Ectodermal cell (in vitro differentiated cells): ENCODE data around the gene ADAMTS6.

Experiments
- H3K27ac ChIP-seq: 2 replicates; pipeline ENCODE4 v1.7.0; 2013; ENCODE audit warnings: mild to moderate bottlenecking, low read depth, low read length; ENCODE audit not compliant: insufficient read depth, poor library complexity, severe bottlenecking
- H3K27me3 ChIP-seq: 2 replicates; pipeline ENCODE4 v1.7.0; 2013; ENCODE audit warnings: mild to moderate bottlenecking, low read length; ENCODE audit not compliant: insufficient read depth, control insufficient read depth, poor library complexity, severe bottlenecking
- H3K36me3 ChIP-seq: one replicate; pipeline ENCODE4 v1.7.0; 2013; ENCODE audit warnings: low read length; ENCODE audit not compliant: control insufficient read depth, insufficient read depth
- H3K4me1 ChIP-seq: one replicate; pipeline ENCODE4 v1.7.0; 2013; ENCODE audit warnings: low read length; ENCODE audit not compliant: control insufficient read depth, insufficient read depth
- H3K4me3 ChIP-seq: 2 replicates; pipeline ENCODE4 v1.7.0; 2013; ENCODE audit warnings: low read depth, low read length, control low read depth; ENCODE audit not compliant: insufficient read depth
- H3K9me3 ChIP-seq: 2 replicates; pipeline ENCODE4 v1.7.0; 2013; ENCODE audit warnings: mild to moderate bottlenecking, low read length, moderate library complexity; ENCODE audit not compliant: control insufficient read depth
- WGBS, 2 experiments: methylation state at CpG; one replicate each; pipeline ENCODE4 v1.1.7; 2013; ENCODE audit warnings: missing lambda C conversion rate in 2 of 2; 5-methylcytosine and 5-hydroxymethylcytosine counted together

Gene ADAMTS6

DNA sequence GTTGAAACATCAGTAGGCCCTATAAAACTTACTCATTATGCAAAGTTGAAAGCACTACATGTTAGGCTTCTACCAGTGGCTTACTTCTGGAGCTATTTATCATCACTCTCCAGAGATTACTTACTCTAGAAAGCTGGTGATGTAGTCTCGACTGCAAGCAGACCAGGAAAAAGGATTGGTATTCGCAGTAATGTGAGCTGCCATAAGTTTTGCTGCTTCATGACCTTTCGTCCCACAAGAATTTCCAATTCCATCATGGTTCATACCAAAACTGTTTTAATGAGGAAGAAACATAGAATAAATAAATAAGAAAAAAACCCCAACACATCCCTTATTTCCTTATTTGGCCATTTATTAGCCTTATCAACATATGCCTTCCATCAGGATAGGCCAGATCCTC is 181.9 kb downstream of the ADAMTS6 start:
- Histone ChIP-seq H3K9me3 (no peaks in the 10 kb centered on the region), H3K27ac (no peak overlapping the region), H3K4me3 (no peak overlapping the region), H3K27me3 (no peaks in the 10 kb centered on the region), H3K36me3 (no peaks in the 10 kb centered on the region), H3K4me1 (no peaks in the 10 kb centered on the region)
- 90 to 96% methylated on average over 2 to 3 of the region's 3 CpGs for WGBS, 2 experiments

DNA sequence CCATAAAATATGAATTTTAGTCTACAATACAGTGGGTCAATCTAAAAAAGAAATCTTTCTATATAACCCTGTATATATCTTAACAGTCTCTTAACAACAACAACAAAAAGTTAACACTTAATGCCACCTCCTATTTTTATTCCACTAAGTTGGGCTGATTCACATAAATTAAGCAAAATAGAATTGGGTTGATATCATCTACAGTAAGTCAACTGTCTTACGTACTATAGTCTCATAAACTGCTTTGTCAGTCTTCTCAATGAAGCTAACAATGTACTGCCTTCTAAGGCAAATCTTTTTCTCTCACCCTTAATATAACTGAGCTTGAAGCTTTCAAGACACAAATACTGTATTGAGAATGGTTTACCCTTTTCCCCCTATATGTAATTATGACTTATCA is 185.7 kb downstream of the ADAMTS6 start:
- Histone ChIP-seq H3K27ac (no peak overlapping the region), H3K9me3 (no peaks in the 10 kb centered on the region), H3K4me3 (no peak overlapping the region), H3K4me1 (no peaks in the 10 kb centered on the region), H3K27me3 (no peaks in the 10 kb centered on the region), H3K36me3 (no peaks in the 10 kb centered on the region)
- WGBS, 2 experiments: 86 to 91% methylated on average over 1 of the region's 1 CpG

DNA sequence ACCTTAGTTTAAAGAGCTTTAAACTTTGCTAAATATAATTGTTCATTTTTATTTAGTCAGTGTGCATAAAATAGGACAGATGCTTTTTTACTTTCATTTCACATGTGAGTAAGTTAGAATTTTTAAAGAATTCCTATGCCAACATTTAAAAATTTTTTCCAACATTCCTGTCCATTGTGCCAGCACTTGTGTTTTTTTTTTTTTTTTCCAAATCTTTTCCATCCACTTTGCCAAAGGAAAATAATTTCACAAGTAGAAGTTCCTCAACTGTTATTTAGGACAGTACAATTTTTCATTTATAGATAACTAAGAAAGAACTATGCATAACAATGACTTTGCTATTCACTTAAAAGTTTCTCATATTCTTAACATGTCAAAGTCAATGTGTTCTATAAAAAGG is 189.5 kb downstream of the ADAMTS6 start:
- Histone ChIP-seq H3K36me3 (no peaks in the 10 kb centered on the region), H3K9me3 (no peaks in the 10 kb centered on the region), H3K4me3 (no peak overlapping the region), H3K27ac (no peak overlapping the region), H3K4me1 (no peaks in the 10 kb centered on the region), H3K27me3 (no peaks in the 10 kb centered on the region)

DNA sequence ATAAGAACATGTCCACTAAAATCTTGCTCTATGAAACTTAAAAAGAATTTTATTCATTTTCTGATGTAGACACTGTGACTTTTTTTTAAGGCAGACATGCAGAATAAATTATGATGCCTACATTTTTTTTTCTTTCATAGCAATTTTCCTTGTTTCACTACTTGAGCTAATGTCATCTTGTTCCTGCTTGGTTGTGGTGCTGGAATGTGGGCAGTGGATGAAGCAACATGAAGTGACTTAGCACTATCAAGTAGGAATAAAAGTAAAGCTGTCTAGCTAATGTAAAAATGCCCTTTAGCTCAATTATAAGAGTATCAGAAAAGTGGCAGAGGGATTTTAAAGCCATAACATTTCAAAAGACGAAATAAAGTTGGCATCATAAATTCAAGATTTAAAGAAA is 191.0 kb downstream of the ADAMTS6 start:
- H3K4me3 ChIP-seq: no peak overlapping the region
- H3K9me3 ChIP-seq: no peaks in the 10 kb centered on the region
- H3K27ac ChIP-seq: no peak overlapping the region
- no peaks in the 10 kb centered on the region for H3K36me3 ChIP-seq
- no peaks in the 10 kb centered on the region for H3K27me3 ChIP-seq
- WGBS, 2 experiments: no CpG with 5 or more reads among the region's 1 CpG
- H3K4me1 ChIP-seq: no peaks in the 10 kb centered on the region

DNA sequence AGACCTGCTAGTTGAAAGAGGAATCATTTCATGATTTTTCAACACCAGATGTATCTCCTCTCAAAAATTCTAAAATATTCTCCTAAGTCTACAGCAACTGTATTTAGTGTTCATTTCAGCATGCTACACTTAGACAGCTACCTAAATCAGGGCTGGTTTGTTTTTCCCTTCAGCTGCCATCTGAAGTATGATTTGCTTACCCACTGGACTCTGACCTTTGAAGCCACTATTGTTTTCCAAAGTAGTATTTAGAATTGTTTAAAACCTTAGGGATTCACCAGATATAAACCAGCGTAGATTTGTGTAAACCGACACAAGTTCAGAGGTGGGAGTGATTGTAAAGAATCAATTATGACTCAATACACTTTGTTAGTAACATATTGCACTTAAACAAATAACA is 193.1 kb downstream of the ADAMTS6 start:
- Histone ChIP-seq H3K4me1 (no peaks in the 10 kb centered on the region), H3K4me3 (no peak overlapping the region), H3K27me3 (no peaks in the 10 kb centered on the region), H3K36me3 (no peaks in the 10 kb centered on the region), H3K27ac (no peak overlapping the region), H3K9me3 (no peaks in the 10 kb centered on the region)
- WGBS, 2 experiments: 100% methylated on average over 1 to 2 of the region's 2 CpGs

DNA sequence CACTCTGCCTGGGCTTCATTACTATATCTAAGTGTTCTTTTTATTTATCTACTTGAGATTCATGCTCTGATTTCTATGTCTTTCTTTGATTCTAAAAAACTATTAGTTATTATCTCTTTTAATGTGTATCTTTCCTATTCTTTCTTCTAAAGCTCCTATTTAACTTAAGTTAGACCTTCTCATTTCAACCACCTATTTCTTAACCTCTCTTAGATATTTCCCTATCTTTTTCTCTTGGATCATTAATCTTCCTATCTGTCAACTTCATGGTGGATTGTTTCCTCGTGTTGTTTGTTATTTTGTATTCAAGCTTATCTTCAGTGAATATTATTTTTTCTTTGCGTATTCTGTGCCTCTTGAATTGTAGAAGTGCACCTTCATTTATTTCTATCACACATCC is 202.1 kb downstream of the ADAMTS6 start:
- 100% methylated on average over 1 of the region's 2 CpGs; no CpG with 5 or more reads in 1 of the 2 experiments for WGBS, 2 experiments
- H3K9me3 ChIP-seq: no peaks in the 10 kb centered on the region

DNA sequence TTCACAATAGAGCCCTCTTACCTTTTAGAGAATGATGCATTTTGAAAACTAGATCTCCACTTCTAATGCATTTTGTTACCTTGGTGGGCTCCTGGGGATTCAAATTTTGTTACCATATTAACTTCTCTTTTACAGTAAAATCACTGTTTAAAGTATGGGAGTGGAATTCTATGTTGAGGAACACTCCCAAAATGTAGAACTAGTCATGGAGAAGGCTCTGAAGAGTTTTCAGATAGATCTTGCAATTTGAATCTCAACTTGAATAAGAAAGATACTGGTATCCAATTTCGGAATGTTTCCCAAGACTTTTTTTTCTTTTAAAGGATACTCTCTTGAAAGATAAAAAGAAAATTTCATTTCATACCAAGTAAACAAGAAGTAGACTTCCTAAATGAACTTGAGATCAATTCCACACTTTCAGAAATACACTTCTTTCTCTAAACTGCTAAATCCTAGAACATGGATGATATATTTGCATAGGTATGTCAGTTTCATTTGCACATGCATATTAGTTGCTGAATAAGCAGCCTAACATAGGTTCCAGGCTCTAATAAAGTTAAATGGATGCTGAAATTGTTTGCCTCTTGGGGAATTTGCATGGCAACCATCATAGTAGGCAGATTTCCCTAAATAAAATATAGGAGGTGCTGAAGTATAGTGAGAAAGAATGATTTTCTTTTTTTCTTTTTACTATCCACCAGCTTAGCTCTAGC is 205.4 kb downstream of the ADAMTS6 start:
- no peak overlapping the region for H3K27ac ChIP-seq
- no peaks in the 10 kb centered on the region for H3K4me1 ChIP-seq
- H3K36me3 ChIP-seq: no peaks in the 10 kb centered on the region
- no peaks in the 10 kb centered on the region for H3K9me3 ChIP-seq
- no peaks in the 10 kb centered on the region for H3K27me3 ChIP-seq
- 100% methylated on average over 1 of the region's 1 CpG; no CpG with 5 or more reads in 1 of the 2 experiments for WGBS, 2 experiments
- no peak overlapping the region for H3K4me3 ChIP-seq

More for the DNA sequence above, 202.1 kb downstream of the ADAMTS6 start:
- H3K4me3 ChIP-seq: no peak overlapping the region
- H3K27me3 ChIP-seq: no peaks in the 10 kb centered on the region
- H3K36me3 ChIP-seq: no peaks in the 10 kb centered on the region
- H3K4me1 ChIP-seq: no peaks in the 10 kb centered on the region
- no peak overlapping the region for H3K27ac ChIP-seq

DNA sequence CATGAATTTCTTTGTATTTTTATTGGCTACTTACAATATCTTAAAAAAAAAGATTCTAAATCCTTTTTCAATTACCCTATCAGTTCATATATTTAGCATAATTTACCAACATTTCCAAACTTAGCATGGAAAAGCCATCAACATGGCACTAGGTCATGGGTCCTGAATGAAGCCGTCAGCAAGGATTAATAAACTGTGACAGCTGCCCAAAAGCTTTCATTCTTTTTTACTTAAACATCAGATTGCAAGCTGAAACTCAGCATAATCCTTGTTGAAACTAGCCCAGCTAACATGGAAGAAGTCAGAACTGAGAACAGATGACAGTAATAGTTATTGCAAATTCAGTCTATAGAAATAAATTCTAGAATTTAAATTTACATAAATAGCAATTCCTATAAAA is 209.8 kb downstream of the ADAMTS6 start:
- H3K4me1 ChIP-seq: no peaks in the 10 kb centered on the region
- H3K36me3 ChIP-seq: no peaks in the 10 kb centered on the region
- H3K27me3 ChIP-seq: no peaks in the 10 kb centered on the region
- no peak overlapping the region for H3K27ac ChIP-seq
- no peak overlapping the region for H3K4me3 ChIP-seq
- H3K9me3 ChIP-seq: no peaks in the 10 kb centered on the region
- 98 to 100% methylated on average over 1 of the region's 1 CpG for WGBS, 2 experiments

DNA sequence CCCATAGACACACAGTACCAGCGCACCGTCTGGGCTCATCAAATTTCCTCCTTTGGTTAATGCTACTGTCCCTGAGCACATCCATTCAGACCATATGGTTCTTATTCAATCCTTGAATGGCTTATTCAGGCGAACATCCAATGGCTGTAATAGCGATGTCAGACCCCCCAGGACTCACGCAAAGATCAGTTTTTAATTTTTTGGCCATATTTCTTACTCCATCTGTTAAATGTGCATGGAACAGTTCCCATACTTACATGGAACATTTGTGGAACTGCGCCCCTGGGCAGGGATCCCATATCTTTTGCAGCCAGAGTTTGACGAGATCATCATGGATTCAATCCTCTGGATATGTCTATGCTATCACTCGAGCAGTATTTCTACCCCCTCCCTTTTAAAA is 213.2 kb downstream of the ADAMTS6 start:
- WGBS, 2 experiments: 93 to 95% methylated on average over 8 of the region's 8 CpGs
- no peak overlapping the region for H3K4me3 ChIP-seq
- no peaks in the 10 kb centered on the region for H3K27me3 ChIP-seq
- no peak overlapping the region for H3K27ac ChIP-seq
- H3K36me3 ChIP-seq: no peaks in the 10 kb centered on the region
- no peaks in the 10 kb centered on the region for H3K4me1 ChIP-seq
- H3K9me3 ChIP-seq: no peaks in the 10 kb centered on the region

DNA sequence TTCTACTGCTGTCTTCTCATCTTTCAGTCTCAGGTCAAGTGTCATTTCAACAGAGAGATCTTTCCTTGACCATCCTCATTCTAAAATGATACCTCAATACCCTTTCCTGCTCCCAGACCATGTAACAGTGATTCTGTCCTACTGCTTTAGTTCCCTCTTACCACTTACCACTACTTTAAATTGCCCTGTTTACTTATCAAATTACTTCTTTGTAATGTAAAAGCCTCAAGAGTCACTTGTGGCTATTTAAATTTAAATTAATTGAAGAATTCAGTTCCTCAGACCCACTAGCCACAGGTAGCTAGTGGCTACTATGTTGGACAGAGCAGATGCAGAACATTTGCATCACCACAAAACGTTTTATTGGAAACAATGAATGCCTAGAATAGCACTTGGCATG is 217.3 kb downstream of the ADAMTS6 start:
- H3K9me3 ChIP-seq: no peaks in the 10 kb centered on the region
- no peak overlapping the region for H3K27ac ChIP-seq
- 27% methylated on average over 1 of the region's 1 CpG; no CpG with 5 or more reads in 1 of the 2 experiments for WGBS, 2 experiments
- no peak overlapping the region for H3K4me3 ChIP-seq
- H3K36me3 ChIP-seq: no peaks in the 10 kb centered on the region
- no peaks in the 10 kb centered on the region for H3K27me3 ChIP-seq
- peaks cover 11% of the 10 kb centered on the region for H3K4me1 ChIP-seq

DNA sequence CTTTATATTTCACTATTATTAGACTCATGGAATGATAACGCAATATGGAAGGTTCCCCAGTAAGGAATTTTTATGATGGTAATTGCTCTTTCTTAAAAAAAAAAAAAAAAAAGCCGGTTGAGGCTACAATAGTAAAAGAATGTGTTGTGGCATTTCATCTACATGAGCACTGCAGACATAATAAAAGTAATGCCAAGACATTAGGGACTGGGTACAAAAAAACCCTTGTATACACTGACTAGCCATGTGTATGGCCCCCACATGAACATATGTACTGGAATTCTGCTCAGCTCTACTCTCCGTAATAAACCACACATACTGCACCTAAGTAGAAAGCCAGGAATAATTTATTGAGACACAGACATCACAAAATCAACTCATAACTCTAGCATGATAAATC is 218.4 kb downstream of the ADAMTS6 start:
- no peak overlapping the region for H3K27ac ChIP-seq
- H3K4me1 ChIP-seq: peaks cover 11% of the 10 kb centered on the region
- 95 to 100% methylated on average over 2 of the region's 3 CpGs for WGBS, 2 experiments
- H3K27me3 ChIP-seq: no peaks in the 10 kb centered on the region
- H3K36me3 ChIP-seq: no peaks in the 10 kb centered on the region
- no peaks in the 10 kb centered on the region for H3K9me3 ChIP-seq
- H3K4me3 ChIP-seq: no peak overlapping the region
